GM19240 (cell line): ENCODE results near the gene FCMR.
"Not testable (repeated sequence)": the region's sequence is repeated elsewhere in the genome, so short reads cannot be mapped to it uniquely, and the experiment has no call there.

Source experiments
- DNase-seq: peaks from one replicate; pipeline ENCODE4 v3.0.0; 2011; ENCODE audit warnings: low spot score; ENCODE audit not compliant: insufficient read length

Gene FCMR

DNA sequence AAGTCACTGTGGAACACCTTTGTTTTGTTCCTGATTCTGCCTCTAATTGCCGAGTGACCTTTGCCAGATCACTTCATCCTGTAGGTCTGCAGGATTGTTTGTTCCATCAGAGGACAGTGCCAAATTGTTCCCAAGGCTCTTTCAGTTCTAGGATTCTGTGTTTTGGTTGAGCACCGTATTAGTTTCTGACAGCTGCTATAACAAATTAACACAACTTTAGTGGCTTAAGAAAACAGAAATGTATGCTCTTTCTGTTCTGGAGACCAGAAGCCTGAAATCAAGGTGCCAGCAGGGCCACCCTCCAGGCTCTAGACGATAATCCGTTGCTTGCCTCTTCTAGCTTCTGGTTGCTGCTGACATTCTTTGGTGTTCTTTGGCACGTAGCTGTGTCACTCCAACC lies 27.9 kb upstream of the FCMR start:
- no peak for DNase-seq

DNA sequence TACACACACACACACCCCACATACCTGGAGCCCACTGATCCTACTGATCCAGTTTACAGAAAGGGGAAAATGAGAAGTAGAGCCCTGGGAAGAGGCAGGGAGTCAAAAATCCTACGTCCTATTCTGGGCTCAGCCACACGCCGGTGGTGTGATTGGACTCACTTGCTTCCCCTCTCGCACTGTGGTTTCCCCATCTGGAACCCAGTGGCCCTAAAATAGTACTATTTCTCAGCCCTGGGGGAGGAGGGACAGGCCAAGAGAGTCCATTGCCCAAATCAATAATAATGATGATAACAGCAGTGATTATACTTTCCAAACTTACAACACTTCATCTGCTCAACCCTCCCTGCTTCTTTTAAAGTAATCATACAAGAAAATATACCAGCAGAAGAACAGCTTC lies 27.5 kb upstream of the FCMR start:
- no peak for DNase-seq

DNA sequence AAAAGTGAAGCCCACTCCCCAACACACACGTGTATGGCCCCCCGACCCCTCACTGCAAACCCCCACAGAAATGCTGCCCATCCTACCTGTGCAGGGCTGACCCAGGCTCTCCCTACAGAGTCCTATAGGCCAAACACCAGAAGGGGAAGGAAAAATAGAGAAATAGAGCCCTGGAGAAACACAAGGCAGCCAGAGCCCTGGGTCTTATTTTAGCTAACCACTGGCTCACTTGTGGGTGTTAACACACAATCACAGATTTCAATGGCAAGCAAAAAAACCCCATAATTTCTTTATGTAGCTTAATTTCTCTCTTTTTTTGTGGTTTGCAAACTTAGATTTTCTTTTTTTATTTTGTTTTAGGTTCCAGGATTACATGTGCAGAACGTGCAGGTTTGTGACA lies 25.5 kb upstream of the FCMR start:
- no peak for DNase-seq

DNA sequence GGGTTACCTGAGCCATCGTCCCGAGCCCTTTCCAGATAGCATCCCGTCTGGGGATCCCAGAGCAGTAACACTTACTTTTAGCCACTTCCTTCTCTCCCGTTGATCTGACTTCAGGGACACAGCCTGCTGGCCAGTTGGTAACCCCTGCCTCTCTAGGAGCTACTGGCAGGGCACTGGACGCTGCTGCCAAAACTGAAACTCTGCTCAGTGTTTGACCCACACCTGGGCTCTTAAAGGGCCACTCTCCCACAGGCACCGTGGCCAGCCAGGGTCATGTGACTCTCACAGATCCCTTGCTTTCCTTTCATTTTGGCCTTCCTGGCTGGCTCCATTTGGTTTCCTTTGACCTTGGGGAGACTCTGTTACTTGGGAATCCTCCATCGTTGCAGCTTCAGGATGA lies 24.5 kb upstream of the FCMR start, which contains the start of gene PIGR:
Gene PIGR (minus strand): TSS at position 206 of the 400 bp plus-strand sequence. CDS start 5,935 bp downstream, outside the sequence.
- no peak for DNase-seq

DNA sequence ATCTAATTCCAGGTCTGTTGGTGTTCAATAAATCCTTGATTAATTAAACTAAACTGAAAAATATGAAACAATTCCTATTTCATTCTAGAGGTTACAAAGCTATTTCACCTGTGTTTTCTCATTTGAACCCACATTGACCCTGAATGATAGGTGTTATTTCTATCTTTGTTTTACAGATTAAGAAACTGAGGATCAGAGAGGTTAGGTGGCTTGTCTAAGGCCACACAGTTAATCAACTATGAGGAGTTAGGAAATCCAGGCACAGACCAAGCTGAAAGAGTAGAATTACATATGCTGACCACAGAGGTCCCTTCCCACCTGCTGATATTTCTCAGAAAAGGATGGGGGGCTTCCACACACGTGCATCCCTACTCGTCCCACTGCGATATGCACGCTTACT lies 24.0 kb upstream of the FCMR start:
- no peak for DNase-seq

DNA sequence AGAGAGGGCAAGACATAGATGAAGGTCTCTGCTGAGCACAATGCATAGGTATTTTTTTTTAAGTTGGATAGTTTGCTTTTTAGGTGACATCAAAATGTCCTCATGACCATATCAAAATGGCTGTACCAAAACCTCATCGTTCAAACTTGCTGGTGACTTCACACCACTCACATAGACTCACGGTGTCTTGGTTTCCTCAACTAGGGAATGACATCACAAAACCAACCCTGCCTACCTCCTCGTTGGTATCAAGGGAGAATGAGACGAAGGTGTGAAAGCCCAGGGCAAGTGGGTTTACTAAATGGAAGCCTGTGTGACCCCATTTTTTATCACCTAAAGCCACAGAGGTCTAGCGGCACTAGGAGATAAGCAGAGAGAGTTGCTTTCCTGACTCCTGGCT lies 23.0 kb upstream of the FCMR start:
- no peak for DNase-seq

DNA sequence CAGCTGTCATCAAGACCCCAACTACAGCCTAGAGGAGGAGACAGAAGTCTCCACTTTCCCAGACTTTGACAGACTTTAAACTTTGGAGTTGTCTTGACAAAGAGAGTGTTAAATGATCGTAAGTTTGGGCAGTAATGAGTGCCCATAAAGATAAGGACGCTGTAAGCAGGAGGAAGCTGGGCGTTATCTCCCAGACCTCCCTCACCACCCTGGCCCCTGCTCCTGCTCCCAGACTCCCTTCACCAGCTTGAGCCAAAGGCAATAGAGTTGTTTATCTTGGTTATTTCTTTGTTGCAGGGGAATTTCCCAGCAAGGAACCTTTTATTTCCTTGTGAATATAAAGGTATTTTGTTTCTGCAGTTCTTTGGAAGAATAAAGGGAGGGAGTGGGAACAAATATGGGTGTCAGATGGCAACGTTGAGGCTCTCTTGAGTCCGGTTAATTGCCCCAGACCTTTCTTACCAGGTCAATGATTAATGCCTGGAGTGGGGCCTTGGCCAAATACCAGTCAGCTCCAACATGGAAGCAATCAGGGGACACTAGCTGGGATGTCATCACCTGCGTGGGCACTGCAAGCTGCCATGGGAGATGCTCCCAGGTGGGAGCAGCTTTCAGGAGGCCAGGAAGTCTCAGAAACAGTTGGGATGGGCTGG lies 20.2 kb upstream of the FCMR start:
- DNase-seq = no peak

DNA sequence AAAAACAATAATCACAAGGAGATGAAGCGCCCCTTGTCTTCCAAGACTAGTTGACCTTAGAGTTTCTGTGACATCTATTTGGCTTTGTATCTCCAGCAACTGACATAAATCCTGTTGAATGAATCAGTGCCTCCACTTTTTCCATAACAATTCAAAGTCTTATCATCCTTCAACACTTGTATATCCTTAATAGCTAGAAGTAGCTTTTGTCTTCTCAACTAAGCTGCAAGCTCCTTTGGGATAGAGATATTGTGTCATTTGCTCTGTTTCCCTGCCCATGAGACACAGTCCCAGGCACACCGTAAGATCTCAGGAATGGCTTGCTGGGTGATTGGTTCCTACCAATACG lies 18.8 kb upstream of the FCMR start:
- no peak for DNase-seq

DNA sequence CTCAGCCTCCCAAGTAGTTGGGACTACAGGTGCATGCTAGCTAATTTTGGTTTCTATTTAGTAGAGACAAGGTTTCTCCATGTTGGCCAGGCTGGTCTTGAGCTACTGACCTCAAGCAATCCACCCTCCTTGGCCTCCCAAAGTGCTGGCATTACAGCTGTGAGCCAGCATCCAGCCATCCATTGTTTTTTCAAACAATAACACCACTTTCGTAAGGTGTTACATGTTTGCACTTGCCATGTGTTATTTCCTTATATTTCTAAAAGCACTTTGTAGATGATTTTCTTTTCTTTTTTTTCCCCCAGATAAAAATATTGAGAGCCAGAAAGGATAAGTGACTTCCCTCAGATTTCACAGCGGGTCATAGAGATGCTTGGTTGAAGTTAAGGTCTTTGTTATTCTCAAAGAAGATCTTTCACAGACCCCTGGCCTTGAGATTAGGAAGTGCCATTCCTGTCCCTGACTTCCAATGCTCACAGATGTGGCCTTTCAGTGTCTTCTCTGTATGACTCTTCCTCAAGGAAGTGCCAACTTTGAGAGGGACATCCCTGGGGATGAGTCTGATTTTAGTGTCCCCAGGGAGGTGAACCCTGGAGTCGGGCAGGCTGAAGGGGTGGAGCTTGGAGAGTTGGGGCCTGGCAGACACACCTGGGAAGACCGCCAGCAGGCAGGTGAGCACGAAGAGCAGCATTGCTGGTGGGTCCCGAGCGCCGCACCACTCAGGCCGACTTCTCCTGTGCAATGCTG lies 18.3 kb upstream of the FCMR start:
- no peak for DNase-seq

DNA sequence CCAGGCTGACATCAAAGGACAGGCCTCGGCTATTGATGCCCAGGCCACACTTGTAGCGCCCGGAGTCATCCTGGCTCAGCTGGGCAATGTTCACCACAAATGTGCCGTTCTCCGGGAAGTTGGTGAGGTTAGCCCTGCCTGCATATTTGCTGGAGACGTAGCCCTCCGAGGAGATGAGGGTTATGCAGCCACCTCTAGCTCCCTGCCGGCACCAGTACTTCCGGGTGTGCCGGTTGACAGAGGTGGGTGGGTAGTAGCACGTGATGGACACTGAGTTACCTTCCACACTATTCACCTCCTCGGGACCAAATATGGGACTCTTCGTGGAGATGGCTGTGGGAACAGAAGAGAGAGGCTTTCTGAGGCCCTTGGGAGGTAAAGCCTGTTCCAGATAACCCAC lies 17.4 kb upstream of the FCMR start:
- DNase-seq = no peak

DNA sequence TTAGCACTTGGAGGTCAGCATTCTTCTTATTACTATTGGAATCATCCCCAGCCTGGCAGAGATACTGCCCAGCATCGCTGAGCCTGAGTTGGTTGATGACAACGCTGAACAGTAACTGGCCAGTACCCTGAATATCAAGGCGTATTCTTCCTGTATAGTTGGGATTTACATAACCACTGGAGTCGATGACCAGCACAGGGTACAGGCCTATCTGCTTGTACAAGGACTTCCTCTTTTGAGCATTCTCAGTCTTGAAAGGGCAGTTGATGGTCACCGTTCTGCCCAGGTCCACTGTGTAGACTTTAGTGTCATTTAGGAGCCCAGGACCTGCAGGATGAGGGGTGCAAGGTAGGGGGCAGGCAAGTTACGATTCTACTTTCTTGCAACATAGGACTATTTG lies 15.7 kb upstream of the FCMR start:
- no peak for DNase-seq

DNA sequence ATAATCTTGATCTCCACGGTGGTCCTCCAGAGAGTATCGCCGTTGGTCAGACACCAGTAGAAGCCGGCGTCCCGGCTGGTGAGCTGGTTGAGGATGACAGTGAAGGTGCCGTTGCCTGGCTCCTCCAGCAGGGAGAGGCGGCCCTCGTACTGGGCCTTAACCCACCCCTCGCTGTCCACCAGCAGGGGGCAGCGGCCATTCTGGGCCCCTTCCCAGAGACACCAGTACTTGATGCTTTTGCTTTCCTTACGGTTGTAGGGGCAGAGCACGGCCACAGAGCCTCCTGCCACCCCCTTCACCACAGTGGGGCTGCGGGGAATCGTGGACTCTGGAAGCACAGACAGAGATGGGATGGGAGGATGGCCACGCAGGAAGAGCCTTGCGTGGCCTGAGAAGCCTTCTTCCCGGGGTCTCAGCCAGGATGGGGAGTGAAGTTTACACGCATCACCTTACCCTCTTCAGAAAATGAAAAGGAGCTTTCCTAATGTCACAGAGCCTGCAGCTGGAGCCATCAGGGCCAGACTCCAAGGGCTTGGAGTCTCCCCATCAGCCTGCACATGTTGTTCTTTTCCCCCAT lies 13.8 kb upstream of the FCMR start:
- DNase-seq = peak; percentile 45

DNA sequence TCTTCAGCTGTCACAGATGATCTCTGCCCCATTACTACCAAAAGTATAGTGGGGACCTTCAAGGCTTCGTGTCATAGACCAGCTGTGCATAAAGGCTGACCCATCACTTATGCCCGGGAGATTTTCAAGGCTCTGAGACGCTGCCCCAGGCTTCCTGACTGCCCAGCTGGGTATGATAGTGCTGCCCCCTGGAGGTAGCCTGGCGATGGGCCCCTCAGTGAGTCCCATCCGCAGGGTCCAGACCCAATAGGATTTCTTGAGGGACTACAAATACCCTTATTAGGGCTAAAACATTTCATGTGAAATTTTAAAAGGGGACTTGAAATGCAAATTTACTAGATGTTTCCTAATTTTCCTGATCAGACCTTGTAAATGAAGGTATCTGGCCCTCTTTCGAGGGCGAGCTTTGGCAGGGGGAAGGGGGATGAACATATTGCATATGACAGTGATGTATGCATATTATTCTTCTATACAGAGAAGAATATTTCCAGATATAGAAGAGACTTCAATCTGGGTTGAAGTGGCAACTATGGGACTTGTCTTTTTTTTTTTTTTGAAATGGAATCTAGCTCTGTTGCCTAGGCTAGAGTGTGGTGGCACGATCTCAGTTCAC lies 11.7 kb upstream of the FCMR start:
- DNase-seq = no peak

DNA sequence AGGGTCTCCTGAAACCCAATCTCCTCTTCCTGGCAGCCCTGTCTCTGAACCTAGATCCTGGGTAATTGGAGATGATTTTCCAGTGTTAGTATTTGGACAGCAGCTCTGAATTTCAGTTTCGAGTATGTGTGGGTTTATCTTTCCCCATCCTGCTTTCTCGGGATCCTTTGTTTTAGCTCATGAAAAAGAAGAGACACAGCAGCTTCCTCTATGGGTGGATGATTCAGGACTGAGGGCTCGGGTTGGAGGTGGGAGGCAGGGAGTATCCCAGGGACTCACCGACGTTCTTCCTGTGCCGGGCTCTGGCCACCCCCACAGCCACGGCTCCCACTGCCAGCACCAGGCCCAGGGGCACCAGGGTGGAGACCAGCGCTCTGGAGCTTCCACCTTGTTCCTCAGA lies 10.4 kb upstream of the FCMR start:
- no peak for DNase-seq

DNA sequence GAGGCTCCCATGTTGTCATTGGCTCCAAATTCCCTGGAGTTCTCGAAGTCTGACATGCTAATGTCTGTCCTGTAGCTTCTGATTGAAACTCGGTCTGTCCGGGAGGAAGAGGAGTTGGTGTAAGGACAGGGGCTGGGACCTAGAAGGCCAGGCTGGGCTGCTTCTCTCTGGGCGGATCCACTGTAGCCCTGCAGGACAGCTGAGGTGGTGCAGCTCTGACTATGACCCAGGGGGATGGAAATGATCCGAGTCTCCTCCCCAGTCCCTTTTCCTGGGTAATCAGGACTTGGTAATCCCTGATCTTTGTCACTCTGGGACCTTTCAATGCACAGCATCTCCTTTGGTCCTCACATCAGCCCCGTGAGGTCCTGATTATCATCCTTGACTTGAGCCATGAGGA lies 10.0 kb upstream of the FCMR start:
- DNase-seq = no peak

DNA sequence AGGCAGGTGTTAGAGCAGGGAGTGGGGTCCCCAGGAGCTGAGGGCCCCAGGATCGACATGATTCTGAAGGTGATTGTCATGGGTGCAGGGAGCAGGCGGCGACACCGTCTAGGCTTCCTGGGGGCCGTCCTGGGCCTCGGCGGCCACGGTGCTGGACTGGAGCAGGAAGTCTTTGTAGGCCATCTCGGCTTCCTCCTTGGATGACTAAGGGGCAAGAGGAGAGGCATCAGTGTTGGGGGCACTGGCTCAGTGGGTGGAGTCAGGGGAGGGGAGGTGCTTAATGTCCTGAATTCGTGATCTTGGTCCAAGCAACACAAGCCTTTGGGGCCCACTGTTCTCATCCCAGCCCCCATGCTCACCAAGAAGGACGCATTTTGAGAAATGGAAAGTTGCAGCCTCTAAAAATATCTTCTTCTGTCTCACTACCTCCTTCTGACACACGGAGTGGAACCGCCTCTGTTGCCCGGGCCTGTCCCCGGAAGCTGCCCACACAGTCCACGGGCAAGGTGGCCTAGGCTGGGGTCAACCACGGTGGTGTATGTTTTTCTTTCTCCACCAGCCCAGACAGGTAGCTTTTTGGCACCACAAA lies 8.6 kb upstream of the FCMR start:
- no peak for DNase-seq

DNA sequence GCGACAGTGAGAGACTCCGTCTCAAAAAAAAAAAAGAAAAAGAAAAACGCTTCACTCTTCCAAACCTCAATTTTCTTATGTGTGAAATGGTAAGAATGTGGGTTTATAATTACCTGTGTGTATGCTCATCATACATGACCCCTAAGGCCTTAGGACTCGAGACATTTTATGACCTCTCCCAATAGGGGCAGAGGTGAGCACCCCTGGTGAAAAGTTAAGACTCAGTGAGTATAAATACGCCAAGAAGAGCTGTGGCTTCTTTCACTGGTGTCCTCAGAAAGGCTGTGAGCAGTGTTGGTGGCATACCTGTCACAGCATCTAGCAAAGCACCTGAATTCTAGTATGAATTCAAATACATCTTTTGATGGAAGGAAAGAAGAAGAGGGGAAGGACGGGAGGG lies 7.8 kb upstream of the FCMR start:
- DNase-seq = no peak

DNA sequence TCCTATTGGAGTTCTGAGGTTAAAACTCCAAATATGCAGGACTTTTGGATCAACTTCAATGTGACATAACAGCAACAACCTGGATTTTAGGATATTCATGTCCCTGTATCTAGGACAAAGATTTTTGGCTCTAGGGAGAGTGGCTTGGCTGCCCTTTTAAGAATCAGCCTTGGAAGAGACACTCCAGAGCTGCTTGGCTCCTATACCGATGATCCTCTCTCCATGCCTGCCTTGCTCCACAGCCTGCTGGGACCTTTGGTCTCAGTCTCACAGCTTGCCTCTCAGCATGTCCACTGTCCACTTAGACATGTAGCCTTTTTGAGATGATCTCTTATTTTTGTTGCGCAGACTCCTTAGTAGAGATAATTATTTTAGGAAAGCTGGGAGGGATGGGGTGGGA lies 4.5 kb upstream of the FCMR start:
- no peak for DNase-seq

DNA sequence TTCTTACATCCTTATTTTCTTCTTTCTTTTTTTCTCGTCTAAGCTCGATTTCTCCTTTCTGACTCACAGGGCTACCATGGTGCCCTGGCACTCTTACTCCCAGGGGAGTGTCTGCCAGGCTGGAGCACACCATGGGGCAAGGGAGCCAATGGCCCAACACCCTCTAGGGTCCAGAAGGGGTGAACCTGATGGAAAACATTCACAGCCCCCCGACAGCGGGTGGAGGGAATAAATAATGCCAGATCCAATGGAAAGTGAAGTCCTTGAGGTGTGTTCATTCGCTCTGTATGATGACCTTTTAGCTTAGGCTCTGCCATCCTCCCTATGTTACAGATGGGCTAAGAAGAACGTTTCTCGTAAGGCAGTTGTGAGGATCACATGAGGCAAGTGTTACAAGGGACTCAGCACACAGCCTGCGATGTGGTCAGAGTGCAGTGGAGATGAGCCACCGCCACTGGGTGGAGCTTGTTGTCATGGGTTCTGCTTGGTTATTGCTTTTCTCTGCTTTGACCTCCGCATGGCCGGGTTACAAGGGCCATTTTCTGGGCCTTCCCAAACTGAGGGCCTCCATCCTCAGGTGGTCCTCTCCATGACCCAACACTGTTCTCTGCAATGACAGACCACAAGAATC lies 3.5 kb upstream of the FCMR start:
- DNase-seq = no peak

DNA sequence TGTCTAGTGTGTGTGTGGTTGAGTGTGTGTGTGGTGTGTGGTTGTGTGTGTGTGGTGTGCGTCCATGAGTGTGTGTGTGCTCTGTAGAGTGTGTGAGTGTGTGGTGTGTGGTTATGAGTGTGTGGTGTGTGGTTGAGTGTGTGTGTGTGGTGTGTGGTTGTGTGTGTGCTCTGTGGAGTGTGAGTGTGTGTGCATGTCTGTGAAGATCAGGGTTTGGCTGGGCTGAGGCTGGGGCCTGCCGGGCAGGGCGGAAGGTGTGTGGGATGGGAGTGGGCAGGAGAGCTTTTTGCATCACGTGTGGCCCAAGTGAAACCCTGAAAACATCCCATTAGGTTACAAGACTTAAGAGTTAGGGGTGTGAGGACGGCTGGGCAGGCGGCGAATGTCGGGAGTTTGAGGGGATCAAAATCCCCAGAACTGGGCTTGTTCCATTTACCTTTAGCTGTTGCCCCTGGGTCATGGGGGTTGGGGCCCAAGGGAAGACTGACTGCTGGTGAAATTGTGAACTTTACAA lies 2.9 kb upstream of the FCMR start:
- no peak for DNase-seq

DNA sequence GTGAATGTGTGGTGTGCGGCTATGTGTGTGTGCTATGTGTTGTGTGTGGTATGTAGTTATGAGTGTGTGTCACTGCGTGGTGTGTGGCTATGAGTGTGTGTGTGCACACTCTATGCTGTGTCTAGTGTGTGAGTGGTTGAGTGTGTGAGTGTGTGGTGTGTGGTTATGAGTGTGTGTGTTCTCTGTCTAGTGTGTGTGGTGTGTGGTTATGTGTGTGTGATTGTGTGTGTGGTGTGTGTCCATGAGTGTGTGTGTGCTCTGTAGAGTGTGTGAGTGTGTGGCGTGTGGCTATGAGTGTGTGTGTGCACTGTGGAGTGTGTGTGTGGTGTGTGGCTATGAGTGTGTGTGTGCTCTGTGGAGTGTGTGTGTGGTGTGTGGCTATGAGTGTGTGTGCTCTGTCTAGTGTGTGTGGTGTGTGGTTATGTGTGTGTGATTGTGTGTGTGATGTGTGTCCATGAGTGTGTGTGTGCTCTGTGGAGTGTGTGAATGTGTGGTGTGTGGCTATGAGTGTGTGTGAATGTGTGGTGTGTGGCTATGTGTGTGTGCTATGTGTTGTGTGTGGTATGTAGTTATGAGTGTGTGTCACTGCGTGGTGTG lies 2.3 kb upstream of the FCMR start:
- not testable (repeated sequence) for DNase-seq
